Omental fat pad (tissue), 4 donors: ENCODE data around the gene CDK17. TPM values are rescaled to one million over a fixed set of nuclear protein-coding genes. Genes with fewer than 3 reads are reported as not detected.
"Not testable (repeated sequence)": the region's sequence is repeated elsewhere in the genome, so short reads cannot be mapped to it uniquely, and the experiment has no call there.

Experiments used
- ATAC-seq: fragments of 150-250 bp; one replicate; pipeline ENCODE4 v1.9.1; 2016; ENCODE audit warnings: mild to moderate bottlenecking, moderate library complexity; ENCODE audit not compliant: low FRiP score
- DNase-seq: peaks from one replicate; pipeline ENCODE4 v3.0.0-alpha.2; 2019; ENCODE audit warnings: low spot score
- total RNA-seq, 4 donors: library from RNA; depleted of rRNA; stranded (reverse); fragments of >200 nt; gene quantifications; one replicate each; pipeline ENCODE4 v1.1.0, GENCODE V29; 2016
- TF ChIP-seq, protein P1 (sequence below), 3 donors: fragments of 450-650 bp; IDR thresholded peaks; one replicate each; pipeline ENCODE4 v1.5.1; 2016 to 2017; ENCODE audit warnings: antibody characterized with exemption in 3 of 3, mild to moderate bottlenecking in 3 of 3, moderate library complexity in 2 of 3

CDK17 gene
- total RNA-seq, 4 donors from 2014 or later, result 35.8 to 107 (median 100) TPM

DNA sequence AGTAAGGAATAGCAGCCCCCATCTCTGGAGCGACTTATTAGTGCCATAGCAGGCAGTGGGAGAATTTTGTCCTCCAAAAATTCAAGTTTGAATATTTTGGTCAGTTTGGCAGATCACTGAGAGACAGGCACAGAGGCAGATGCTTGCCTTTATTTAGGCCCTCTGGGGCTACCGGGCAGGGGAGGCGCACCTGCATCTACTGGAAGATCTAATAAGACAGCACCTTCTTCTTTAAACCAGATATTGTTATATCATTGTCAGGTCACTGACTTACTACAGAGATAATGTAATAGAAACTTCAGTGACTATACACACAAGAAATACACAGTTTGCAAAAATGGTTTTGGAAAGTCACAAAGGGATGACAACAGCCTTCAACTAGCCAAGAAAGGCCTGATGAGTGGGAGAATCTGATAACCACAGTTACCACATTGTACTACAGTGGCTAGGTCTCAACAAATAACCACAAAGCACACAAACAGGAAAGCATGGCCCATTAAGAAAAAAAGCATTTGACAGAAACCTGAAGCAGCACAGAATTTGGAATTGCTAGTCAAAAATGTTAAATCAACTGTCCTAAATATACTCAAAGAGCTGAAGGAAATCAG lies 56.8 kb downstream of the CDK17 start:
- TF ChIP-seq, protein P1, sequence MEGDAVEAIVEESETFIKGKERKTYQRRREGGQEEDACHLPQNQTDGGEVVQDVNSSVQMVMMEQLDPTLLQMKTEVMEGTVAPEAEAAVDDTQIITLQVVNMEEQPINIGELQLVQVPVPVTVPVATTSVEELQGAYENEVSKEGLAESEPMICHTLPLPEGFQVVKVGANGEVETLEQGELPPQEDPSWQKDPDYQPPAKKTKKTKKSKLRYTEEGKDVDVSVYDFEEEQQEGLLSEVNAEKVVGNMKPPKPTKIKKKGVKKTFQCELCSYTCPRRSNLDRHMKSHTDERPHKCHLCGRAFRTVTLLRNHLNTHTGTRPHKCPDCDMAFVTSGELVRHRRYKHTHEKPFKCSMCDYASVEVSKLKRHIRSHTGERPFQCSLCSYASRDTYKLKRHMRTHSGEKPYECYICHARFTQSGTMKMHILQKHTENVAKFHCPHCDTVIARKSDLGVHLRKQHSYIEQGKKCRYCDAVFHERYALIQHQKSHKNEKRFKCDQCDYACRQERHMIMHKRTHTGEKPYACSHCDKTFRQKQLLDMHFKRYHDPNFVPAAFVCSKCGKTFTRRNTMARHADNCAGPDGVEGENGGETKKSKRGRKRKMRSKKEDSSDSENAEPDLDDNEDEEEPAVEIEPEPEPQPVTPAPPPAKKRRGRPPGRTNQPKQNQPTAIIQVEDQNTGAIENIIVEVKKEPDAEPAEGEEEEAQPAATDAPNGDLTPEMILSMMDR (IDR thresholded peaks at IDR 0.05), result no peak
- DNase-seq, result no peak
- ATAC-seq, result no peak

DNA sequence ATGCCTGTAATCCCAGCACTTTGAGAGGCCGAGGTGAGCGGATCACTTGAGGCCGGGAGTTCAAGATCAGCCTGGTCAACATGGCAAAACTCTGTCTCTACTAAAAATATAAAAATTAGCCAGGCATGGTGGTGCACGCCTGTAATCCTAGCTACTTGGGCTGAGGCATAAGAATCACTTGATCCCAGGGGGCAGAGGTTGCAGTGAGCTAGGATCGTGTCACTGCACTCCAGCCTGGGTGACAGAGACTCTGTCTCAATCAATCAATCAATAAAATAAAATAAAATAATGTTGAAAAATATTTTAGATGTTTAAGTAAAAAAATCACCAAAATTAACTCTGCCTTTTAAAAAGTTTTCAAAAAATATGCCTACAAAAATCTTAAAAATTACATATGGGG lies 60.6 kb downstream of the CDK17 start:
- not testable (repeated sequence) for ATAC-seq, DNase-seq

DNA sequence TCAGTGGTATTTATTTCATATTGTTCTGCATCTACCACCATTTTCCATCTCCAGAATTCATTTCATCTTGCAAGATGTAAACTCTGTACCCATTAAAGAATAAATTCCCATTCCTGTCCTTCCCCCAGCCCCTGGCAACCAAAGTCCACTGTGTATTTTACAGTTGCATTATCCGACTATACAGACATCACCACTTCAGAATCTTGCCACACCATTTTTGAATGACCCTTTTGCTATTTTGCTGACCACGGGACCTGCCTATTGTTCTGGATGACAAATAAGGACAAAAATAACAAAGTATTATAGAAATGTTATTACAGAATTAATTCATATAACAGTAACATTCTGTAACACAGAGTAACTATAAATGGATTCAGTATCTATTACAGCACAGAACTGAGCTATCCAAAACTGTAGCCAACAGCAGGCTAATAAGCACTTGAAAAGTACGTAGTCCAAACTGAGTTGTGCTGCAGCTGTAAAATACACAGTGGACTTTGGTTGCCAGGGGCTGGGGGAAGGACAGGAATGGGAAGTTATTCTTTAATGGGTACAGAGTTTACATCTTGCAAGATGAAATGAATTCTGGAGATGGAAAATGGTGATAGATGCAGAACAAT lies 61.3 kb downstream of the CDK17 start:
- ATAC-seq, result no peak
- TF ChIP-seq, protein P1 (IDR thresholded peaks at IDR 0.05), result no peak
- DNase-seq, result no peak

DNA sequence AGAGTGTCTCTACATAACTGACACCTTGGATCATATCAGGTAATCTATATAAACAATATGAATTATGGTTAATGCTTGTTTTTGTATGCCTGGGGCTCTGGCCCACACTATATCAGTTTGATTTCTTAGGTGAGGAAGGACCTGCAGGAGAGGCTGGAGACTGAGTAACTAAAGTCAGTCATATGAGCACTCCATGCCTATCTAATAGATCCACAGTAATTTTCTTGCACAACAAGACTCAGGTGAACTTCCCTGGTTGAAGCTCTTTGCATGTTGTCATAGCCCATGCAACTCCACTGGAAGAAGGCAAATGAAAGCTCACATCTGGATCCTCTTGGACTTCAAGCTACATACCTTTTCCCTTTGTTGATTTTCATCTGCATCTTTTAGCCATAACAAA lies 62.3 kb downstream of the CDK17 start:
- DNase-seq (no peak), ATAC-seq (peak; percentile 23)
- TF ChIP-seq, protein P1 (IDR thresholded peaks at IDR 0.05), result no peak

DNA sequence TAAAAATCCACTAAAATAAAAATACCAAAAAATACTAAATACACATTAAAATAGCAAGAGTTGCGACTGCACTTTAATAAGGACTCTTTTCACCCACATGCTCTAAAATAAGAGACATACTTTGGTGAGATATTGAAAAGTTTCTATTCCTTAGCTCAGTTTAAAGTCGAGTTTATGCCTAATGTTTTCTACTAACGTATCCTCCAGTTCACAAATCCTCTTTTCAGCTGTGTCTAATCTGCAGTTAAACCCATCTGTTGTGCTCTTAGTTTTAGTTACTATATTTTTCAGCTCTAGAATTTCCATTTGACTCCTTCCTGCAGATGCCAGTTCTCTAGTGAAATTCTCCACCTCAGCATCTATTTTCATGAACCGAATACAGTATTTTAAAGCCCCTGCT lies 63.8 kb downstream of the CDK17 start:
- DNase-seq, result no peak
- TF ChIP-seq, protein P1 (IDR thresholded peaks at IDR 0.05), result no peak
- no peak for ATAC-seq

DNA sequence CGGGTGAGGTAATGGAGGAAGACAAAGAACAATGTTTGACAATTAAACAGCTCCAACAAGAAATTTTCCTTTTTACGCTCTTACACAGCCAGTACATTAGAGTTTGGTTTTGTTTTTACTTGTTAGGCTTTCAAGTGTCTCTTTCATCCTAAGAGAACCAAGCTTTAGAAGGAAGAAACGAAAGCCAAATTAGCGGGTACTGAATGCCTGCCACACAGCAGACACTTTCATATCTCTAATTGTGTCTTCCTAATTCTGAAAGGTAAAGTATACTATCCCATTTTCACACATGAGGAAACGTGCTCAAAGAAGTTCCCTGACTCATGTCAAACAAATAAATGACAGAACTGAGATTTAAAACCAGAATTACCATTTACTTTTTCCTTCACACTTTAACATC lies 65.0 kb downstream of the CDK17 start:
- TF ChIP-seq, protein P1 (IDR thresholded peaks at IDR 0.05), result no peak
- no peak for ATAC-seq

DNA sequence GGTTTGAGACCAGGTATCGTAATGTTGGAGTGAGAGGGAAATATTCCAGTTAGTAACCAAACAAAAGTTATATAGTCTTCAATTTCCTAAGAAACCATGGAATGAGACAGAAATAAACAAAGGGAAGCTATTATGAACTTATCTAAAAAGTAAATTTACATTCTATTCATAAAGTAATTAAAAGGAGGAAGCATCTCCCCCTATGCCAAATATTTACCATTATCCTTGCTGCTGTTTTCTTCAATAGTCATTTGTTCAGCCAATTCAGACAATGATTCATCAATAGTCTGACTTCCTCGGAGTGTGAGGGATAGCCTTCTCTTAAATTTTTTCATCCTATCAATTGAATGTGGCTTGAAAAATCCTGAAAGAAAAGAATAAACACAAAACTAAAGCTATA lies 65.7 kb downstream of the CDK17 start:
- DNase-seq (no peak), ATAC-seq (no peak)
- TF ChIP-seq, protein P1 (IDR thresholded peaks at IDR 0.05), result no peak

More for the DNA sequence above, 65.0 kb downstream of the CDK17 start:
- no peak for DNase-seq
